HepG2 (cell line): ENCODE data around the gene PM20D1. TPM values are rescaled to one million over a fixed set of nuclear protein-coding genes. Genes with fewer than 3 reads are reported as not detected.

Experiments used
- ATAC-seq: fragments of 200-7000 bp; cut with Tn5 transposase; 3 replicates; pipeline ENCODE4 v1.9.1; 2020; ENCODE audit warnings: mild to moderate bottlenecking, moderate library complexity
- BruUV-seq: library from RNA; stranded (reverse); fragments of 400-500 nt; replicated peaks from 2 replicates; lab custom pipeline; 2021; lab: Mats Ljungman, UMichigan
- CTCF ChIA-PET: fragments of 300-600 bp; formaldehyde crosslinking; extraction: SDS; loops from one replicate; lab custom pipeline; 2021; ENCODE audit warnings: low total read pairs, inconsistent platforms, low intra/inter-chr PET ratio; lab: Yijun Ruan, JAX
- POLR2A ChIA-PET: fragments of 350-600 bp; sonication (Branson Sonifier 250); formaldehyde crosslinking; loops from one replicate; lab custom pipeline; 2020; ENCODE audit warnings: antibody characterized with exemption, inconsistent platforms; lab: Yijun Ruan, JAX
- DNase-seq: peaks from one replicate; pipeline ENCODE4 v3.0.0-alpha.2; 2015; ENCODE audit warnings: low spot score
- FAIRE-seq: peaks from 3 replicates; lab custom pipeline; 2011; peaks lifted over from hg19 to GRCh38; lab: Jason Lieb, UNC
- H2AFZ ChIP-seq: one replicate; pipeline ENCODE4 v1.6.1; 2011; ENCODE audit warnings: low read length, inconsistent platforms
- H3K27ac ChIP-seq: fragments of 300-600 bp; 3 replicates; pipeline ENCODE4 v1.8.0; 2011; ENCODE audit warnings: mixed run types, mild to moderate bottlenecking, mixed read lengths, low read length, inconsistent platforms; ENCODE audit not compliant: insufficient read depth; ENCODE audit errors: extremely low read length
- H3K27me3 ChIP-seq, 2 experiments: fragments of 200-600 bp in 1 of 2; 2 replicates in 1 of 2; 3 replicates in 1 of 2; pipeline versions ENCODE4 v1.6.0 to v1.8.0; 2011; ENCODE audit warnings: low read length in 2 of 2, mild to moderate bottlenecking in 2 of 2, moderate library complexity in 2 of 2, inconsistent platforms in 1 of 2; ENCODE audit not compliant: insufficient read depth in 2 of 2, control insufficient read depth in 1 of 2
- H3K36me3 ChIP-seq, 2 experiments: fragments of 200-600 bp in 1 of 2; replicated peaks in 1 of 2; 2 replicates in 1 of 2; 3 replicates in 1 of 2; pipeline versions ENCODE4 v1.5.1 to v1.8.0; 2011; ENCODE audit warnings: low read length in 2 of 2, inconsistent platforms in 1 of 2; ENCODE audit not compliant: insufficient read depth in 2 of 2, control insufficient read depth in 1 of 2
- H3K4me1 ChIP-seq: 2 replicates; pipeline ENCODE4 v1.5.1; 2012; ENCODE audit warnings: low read length, inconsistent platforms; ENCODE audit not compliant: insufficient read depth
- H3K4me2 ChIP-seq: 2 replicates; pipeline ENCODE4 v1.6.0; 2011; ENCODE audit warnings: low read depth, low read length, inconsistent platforms
- H3K4me3 ChIP-seq, 3 experiments: fragments of 200-600 bp in 1 of 3; sonication (generic), shearing (Covaris generic) in 1 of 3; replicated peaks in 1 of 3; 2 replicates each; pipeline ENCODE4 v1.5.1; 2011 to 2016; ENCODE audit warnings: low read length in 3 of 3, inconsistent platforms in 2 of 3, low read depth in 2 of 3, mild to moderate bottlenecking in 2 of 3, control low read depth in 1 of 3, mixed read lengths in 1 of 3; ENCODE audit not compliant: insufficient read depth in 1 of 3
- H3K79me2 ChIP-seq: one replicate; pipeline ENCODE4 v1.6.1; 2011; ENCODE audit warnings: low read length, inconsistent platforms; ENCODE audit not compliant: insufficient read depth
- H3K9ac ChIP-seq: 2 replicates; pipeline ENCODE4 v1.6.0; 2011; ENCODE audit warnings: mild to moderate bottlenecking, low read depth, low read length, inconsistent platforms; ENCODE audit not compliant: insufficient read depth
- H3K9me3 ChIP-seq: 2 replicates; pipeline ENCODE4 v1.5.1; 2012; ENCODE audit warnings: mild to moderate bottlenecking, low read length
- H4K20me1 ChIP-seq: 2 replicates; pipeline ENCODE4 v1.6.0; 2011; ENCODE audit warnings: inconsistent platforms, mild to moderate bottlenecking, low read length, moderate library complexity; ENCODE audit not compliant: insufficient read depth
- BHLHE40 ChIP-seq: IDR thresholded peaks from 2 replicates; pipeline ENCODE4 v1.6.1; 2011; ENCODE audit warnings: low read length, improper control_type of control experiment
- EZH2 ChIP-seq: conservative IDR thresholded peaks from 2 replicates; pipeline ENCODE4 v1.6.1; 2012; ENCODE audit warnings: mild to moderate bottlenecking, low read depth, low read length, moderate library complexity
- GZF1 ChIP-seq: sonication (generic); formaldehyde crosslinking; IDR thresholded peaks from 2 replicates; pipeline ENCODE4 v1.5.1; 2020; ENCODE audit warnings: mild to moderate bottlenecking, missing genetic modification reagents
- NR1H2 ChIP-seq: sonication (generic); formaldehyde crosslinking; IDR thresholded peaks from 2 replicates; pipeline ENCODE4 v1.8.1; 2022; ENCODE audit warnings: low read depth, missing genetic modification reagents, borderline replicate concordance
- RORA ChIP-seq: sonication (generic); formaldehyde crosslinking; IDR thresholded peaks from 2 replicates; pipeline ENCODE4 v1.5.0; 2020; ENCODE audit warnings: mild to moderate bottlenecking, missing genetic modification reagents, moderate library complexity
- ZBTB8A ChIP-seq: sonication (generic); formaldehyde crosslinking; IDR thresholded peaks from 2 replicates; pipeline ENCODE4 v1.4.0; 2020; ENCODE audit warnings: mild to moderate bottlenecking, low read depth, missing genetic modification reagents, borderline replicate concordance
- ZEB1 ChIP-seq: IDR thresholded peaks from 2 replicates; pipeline ENCODE4 v1.6.1; 2012; ENCODE audit warnings: mild to moderate bottlenecking, low read depth, inconsistent platforms; ENCODE audit not compliant: insufficient replicate concordance
- ZNF138 ChIP-seq: sonication (generic); formaldehyde crosslinking; IDR thresholded peaks from 2 replicates; pipeline ENCODE4 v1.5.0; 2020; ENCODE audit warnings: mild to moderate bottlenecking, low read depth, missing genetic modification reagents
- ZNF251 ChIP-seq: sonication (generic); formaldehyde crosslinking; IDR thresholded peaks from 2 replicates; pipeline ENCODE4 v1.9.0; 2021; ENCODE audit warnings: mild to moderate bottlenecking, missing genetic modification reagents
- ZNF569 ChIP-seq: sonication (generic); formaldehyde crosslinking; IDR thresholded peaks from 2 replicates; pipeline ENCODE4 v1.5.0; 2020; ENCODE audit warnings: mild to moderate bottlenecking, missing genetic modification reagents, moderate library complexity, borderline replicate concordance
- ZNF577 ChIP-seq: sonication (generic); formaldehyde crosslinking; IDR thresholded peaks from 2 replicates; pipeline ENCODE4 v1.4.0; 2020; ENCODE audit warnings: mild to moderate bottlenecking, low read depth, missing genetic modification reagents, borderline replicate concordance
- ZNF614 ChIP-seq: IDR thresholded peaks from 2 replicates; pipeline ENCODE4 v1.6.1; 2018; ENCODE audit warnings: missing biosample characterization, missing genetic modification reagents, inconsistent platforms, borderline replicate concordance
- ZNF816 ChIP-seq: sonication (generic); formaldehyde crosslinking; IDR thresholded peaks from 2 replicates; pipeline ENCODE4 v1.8.0; 2022; ENCODE audit warnings: missing genetic modification reagents, mild to moderate bottlenecking, borderline replicate concordance
- WGBS: methylation state at CpG from one replicate; pipeline ENCODE4 v1.1.6; 2017; ENCODE audit warnings: low lambda C conversion rate; 5-methylcytosine and 5-hydroxymethylcytosine counted together
- in situ Hi-C: cut with HindIII; loops from 2 replicates; pipeline ENCODE4 v1.10.0; 2017; ENCODE audit warnings: low pct_unique_long_range_greater_than_20kb; ENCODE audit not compliant: extremely low pct_ligation_motif_present
- intact Hi-C: fragments of 100-400 bp; cut with micrococcal nuclease; formaldehyde crosslinking; loops from one replicate; pipeline ENCODE4 v1.10.0; 2022; ENCODE audit not compliant: unreplicated experiment
- polyA plus RNA-seq, 8 experiments: library from polyadenylated mRNA; depleted of rRNA in 3 of 8; stranded (reverse) in 7 of 8; unstranded in 1 of 8; fragments of >200 nt; fragmentation: Illumina TruSeq in 4 of 8; extraction: Trizol in 4 of 8; gene quantifications; 2 replicates each; pipeline versions ENCODE4 v1.2.1 to v1.2.3, GENCODE V29; 2011 to 2016; ENCODE audit warnings: low read depth in 4 of 8, missing spikeins in 1 of 8, mixed read lengths in 1 of 8; ENCODE audit not compliant: insufficient read depth in 1 of 8
- total RNA-seq, 5 experiments: library from RNA; depleted of rRNA; stranded (reverse); fragments of >200 nt; fragmentation: Illumina TruSeq; extraction: Trizol; gene quantifications; 2 replicates each; pipeline ENCODE4 v1.2.3, GENCODE V29; 2016; ENCODE audit warnings: low read depth in 1 of 5
- TF ChIP-seq, protein P1 (sequence below): sonication (generic); formaldehyde crosslinking; IDR thresholded peaks from 2 replicates; pipeline ENCODE4 v1.4.0; 2020; ENCODE audit warnings: missing genetic modification reagents, mild to moderate bottlenecking, borderline replicate concordance
- TF ChIP-seq, protein P2 (sequence below): IDR thresholded peaks from 2 replicates; pipeline ENCODE4 v1.6.1; 2016; ENCODE audit warnings: low read depth, control low read depth

Gene PM20D1
- total and polyA plus RNA-seq, 2 of the 13 experiments (the other 11 are each of a cell fraction or from before 2014, with no cell fraction given) = not detected

DNA sequence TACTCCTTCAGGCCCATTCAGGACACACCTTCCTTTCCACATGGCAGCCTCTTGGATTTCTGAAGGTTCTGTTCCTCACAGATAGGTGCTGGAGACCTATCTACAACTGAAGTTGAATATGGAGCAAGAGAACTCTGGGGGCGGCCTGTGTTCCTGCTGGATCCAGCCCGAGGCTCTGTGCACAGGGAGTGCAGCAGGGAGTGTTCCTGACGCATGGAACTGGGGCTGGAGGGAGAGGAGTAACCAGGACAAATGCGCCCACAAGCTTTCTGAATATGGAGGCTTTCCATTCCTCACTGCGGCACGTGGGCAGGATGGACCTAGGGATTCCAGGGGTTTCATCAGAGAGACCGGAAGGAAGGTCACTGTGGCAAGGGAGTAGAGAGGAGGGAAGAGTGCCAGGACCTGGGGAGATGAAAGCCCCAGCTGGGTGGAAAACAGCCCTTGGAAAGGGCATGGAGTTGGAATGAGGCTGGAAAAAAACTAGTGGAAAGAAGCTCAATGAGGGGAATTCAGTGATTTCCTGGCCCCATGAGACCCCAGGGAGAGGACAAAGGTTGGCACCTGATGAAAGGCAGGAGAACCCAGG, 12.5 kb downstream of the PM20D1 start:
- BruUV-seq = no TSS peak
- Histone ChIP-seq H3K4me2 (no peak overlapping the region), H3K27ac (no peak overlapping the region), H2AFZ (no peak overlapping the region), H3K27me3 (peaks cover 3 to 18% of the 10 kb centered on the region in 2 experiments; a peak in 3 of 5 replicates), H3K79me2 (no peaks in the 10 kb centered on the region), H3K9ac (no peak overlapping the region), H3K9me3 (no peaks in the 10 kb centered on the region), H3K4me1 (no peaks in the 10 kb centered on the region), H3K4me3 (no peak overlapping the region), H4K20me1 (no peaks in the 10 kb centered on the region), H3K36me3 (no peaks in the 10 kb centered on the region)
- no peak for ATAC-seq
- 27% methylated on average over 7 of the region's 7 CpGs for WGBS
- ChIA-PET POLR2A (no interaction called here), CTCF (no interaction called here)
- in situ Hi-C loops = no loop called here
- no peak for DNase-seq
- intact Hi-C loops = no loop called here
- TF ChIP-seq ZEB1 (no peak), ZNF251 (no peak), RORA (no peak), ZNF816 (no peak)
- TF ChIP-seq, protein P1, sequence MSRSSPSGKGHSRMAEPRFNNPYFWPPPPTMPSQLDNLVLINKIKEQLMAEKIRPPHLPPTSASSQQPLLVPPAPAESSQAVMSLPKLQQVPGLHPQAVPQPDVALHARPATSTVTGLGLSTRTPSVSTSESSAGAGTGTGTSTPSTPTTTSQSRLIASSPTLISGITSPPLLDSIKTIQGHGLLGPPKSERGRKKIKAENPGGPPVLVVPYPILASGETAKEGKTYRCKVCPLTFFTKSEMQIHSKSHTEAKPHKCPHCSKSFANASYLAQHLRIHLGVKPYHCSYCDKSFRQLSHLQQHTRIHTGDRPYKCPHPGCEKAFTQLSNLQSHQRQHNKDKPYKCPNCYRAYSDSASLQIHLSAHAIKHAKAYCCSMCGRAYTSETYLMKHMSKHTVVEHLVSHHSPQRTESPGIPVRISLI (CRISPR knock-in tag) = no peak
- TF ChIP-seq, all 625 proteins: peak for 0
- FAIRE-seq = no peak

DNA sequence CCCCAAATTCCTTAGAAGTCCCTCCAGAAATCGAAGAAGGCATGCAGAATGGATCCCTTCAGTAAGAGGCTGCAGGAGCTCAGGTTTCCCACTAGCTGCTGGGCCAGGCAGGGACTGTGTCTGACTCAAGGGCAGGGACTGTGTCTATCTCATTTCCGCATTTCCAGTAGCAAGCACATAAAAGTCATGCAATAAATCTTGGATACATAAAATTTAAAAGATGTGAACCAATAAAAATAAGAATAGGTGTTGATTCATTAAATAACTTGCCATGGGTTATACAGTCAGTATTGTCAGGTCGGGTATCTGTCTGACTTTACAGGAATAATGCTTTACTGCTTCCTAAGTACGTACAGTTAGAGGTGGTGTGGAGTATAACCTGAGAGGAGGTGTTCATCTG, 15.2 kb downstream of the PM20D1 start:
- no peak overlapping the region for H3K27ac ChIP-seq
- H3K79me2 ChIP-seq = no peaks in the 10 kb centered on the region
- ChIA-PET CTCF (no interaction called here), POLR2A (no interaction called here)
- no peaks in the 10 kb centered on the region for H3K9me3 ChIP-seq
- H4K20me1 ChIP-seq = no peaks in the 10 kb centered on the region
- H3K9ac ChIP-seq = no peak overlapping the region
- peaks cover 0 to 24% of the 10 kb centered on the region in 2 experiments; a peak in 2 of 5 replicates for H3K27me3 ChIP-seq
- H2AFZ ChIP-seq = no peak overlapping the region
- ATAC-seq (no peak), FAIRE-seq (no peak), DNase-seq (no peak)
- in situ Hi-C loops = no loop called here
- H3K4me3 ChIP-seq = no peak overlapping the region
- H3K4me1 ChIP-seq = no peaks in the 10 kb centered on the region
- H3K36me3 ChIP-seq = no peaks in the 10 kb centered on the region
- no TSS peak for BruUV-seq
- intact Hi-C loops = no loop called here
- WGBS = 28% methylated on average over 4 of the region's 4 CpGs
- no peak overlapping the region for H3K4me2 ChIP-seq
- TF ChIP-seq NR1H2 (CRISPR knock-in tag) (no peak), EZH2 (no peak), ZNF614 (no peak), BHLHE40 (no peak), ZBTB8A (no peak), ZNF138 (CRISPR knock-in tag) (no peak), GZF1 (CRISPR knock-in tag) (no peak), ZNF577 (CRISPR knock-in tag) (no peak), ZNF569 (no peak)
- TF ChIP-seq, protein P1 (CRISPR knock-in tag) = no peak
- TF ChIP-seq, protein P2, sequence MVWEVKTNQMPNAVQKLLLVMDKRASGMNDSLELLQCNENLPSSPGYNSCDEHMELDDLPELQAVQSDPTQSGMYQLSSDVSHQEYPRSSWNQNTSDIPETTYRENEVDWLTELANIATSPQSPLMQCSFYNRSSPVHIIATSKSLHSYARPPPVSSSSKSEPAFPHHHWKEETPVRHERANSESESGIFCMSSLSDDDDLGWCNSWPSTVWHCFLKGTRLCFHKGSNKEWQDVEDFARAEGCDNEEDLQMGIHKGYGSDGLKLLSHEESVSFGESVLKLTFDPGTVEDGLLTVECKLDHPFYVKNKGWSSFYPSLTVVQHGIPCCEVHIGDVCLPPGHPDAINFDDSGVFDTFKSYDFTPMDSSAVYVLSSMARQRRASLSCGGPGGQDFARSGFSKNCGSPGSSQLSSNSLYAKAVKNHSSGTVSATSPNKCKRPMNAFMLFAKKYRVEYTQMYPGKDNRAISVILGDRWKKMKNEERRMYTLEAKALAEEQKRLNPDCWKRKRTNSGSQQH (CRISPR knock-in tag) = no peak
